ENCODE data around the gene OR2B6.
"Not testable (repeated sequence)": the region's sequence is repeated elsewhere in the genome, so short reads cannot be mapped to it uniquely, and the experiment has no call there.

OR2B6 gene

GRCh38 chr6:27956941-27957340 is at the start of gene OR2B6:
Gene OR2B6 (plus strand): TSS chr6:27957241. CDS start chr6:27957241, 0 bp downstream.
- no peak for DNase-seq

- DNase-seq, result peak; percentile 6
These were observed 49.0 kb upstream of the OR2B6 start for GRCh38 chr6:27908017-27908416.

GRCh38 chr6:27911956-27912446 is 45.0 kb upstream of the OR2B6 start, which contains the start of gene OR2B2:
Gene OR2B2 (minus strand): TSS chr6:27912396. CDS start chr6:27912319, 77 bp downstream.
- no peak for DNase-seq

- DNase-seq, result no peak
These were observed 34.1 kb upstream of the OR2B6 start for GRCh38 chr6:27922949-27923348.

GRCh38 chr6:27924179-27924578 is 32.9 kb upstream of the OR2B6 start:
- no peak for DNase-seq

- not testable (repeated sequence) for DNase-seq
These were observed 29.0 kb upstream of the OR2B6 start for GRCh38 chr6:27928041-27928440.

GRCh38 chr6:27929930-27930329 is 27.1 kb upstream of the OR2B6 start:
- not testable (repeated sequence) for DNase-seq

GRCh38 chr6:27931209-27931608 is 25.8 kb upstream of the OR2B6 start:
- no peak for DNase-seq

- DNase-seq, result no peak
These were observed 16.3 kb upstream of the OR2B6 start for GRCh38 chr6:27940766-27941165.

GRCh38 chr6:27943072-27943471 is 14.0 kb upstream of the OR2B6 start:
- DNase-seq, result not testable (repeated sequence)

- no peak for DNase-seq
These were observed 8.8 kb upstream of the OR2B6 start for GRCh38 chr6:27948237-27948636.

- no peak for DNase-seq
These were observed 6.0 kb upstream of the OR2B6 start for GRCh38 chr6:27951040-27951439.

GRCh38 chr6:27957516-27957915 is 475 bp downstream of the OR2B6 start:
- no peak for DNase-seq

- no peak for DNase-seq
These were observed 5.5 kb downstream of the OR2B6 start for GRCh38 chr6:27962506-27962905.

- no peak for DNase-seq
These were observed 9.0 kb downstream of the OR2B6 start for GRCh38 chr6:27966044-27966443.

- DNase-seq, result no peak
These were observed 9.9 kb downstream of the OR2B6 start for GRCh38 chr6:27966816-27967426.

GRCh38 chr6:27970444-27970843 is 13.4 kb downstream of the OR2B6 start:
- no peak for DNase-seq

- no peak for DNase-seq
These were observed 15.7 kb downstream of the OR2B6 start for GRCh38 chr6:27972750-27973149.

GRCh38 chr6:27977387-27977786 is 20.3 kb downstream of the OR2B6 start:
- DNase-seq, result no peak

- no peak for DNase-seq
These were observed 21.7 kb downstream of the OR2B6 start for GRCh38 chr6:27978705-27979104.

- peak; percentile 11 for DNase-seq
These were observed 23.1 kb downstream of the OR2B6 start for GRCh38 chr6:27980111-27980510.

GRCh38 chr6:27986928-27987725 is 30.1 kb downstream of the OR2B6 start:
- no peak for DNase-seq

GRCh38 chr6:27994616-27995015 is 37.6 kb downstream of the OR2B6 start:
- no peak for DNase-seq

GRCh38 chr6:28000351-28001045 is 43.5 kb downstream of the OR2B6 start:
- DNase-seq, result peak; percentile 53

Data from NCI-H69 (cell line).